Right ventricle myocardium inferior (tissue), 1 donor: ENCODE results near the gene PHF20. TPM values are rescaled to one million over a fixed set of nuclear protein-coding genes. Genes with fewer than 3 reads are reported as not detected.
A peak's percentile ranks its signal among the peaks of the same experiment; 100 is the strongest.
"Not testable (repeated sequence)": the region's sequence is repeated elsewhere in the genome, so short reads cannot be mapped to it uniquely, and the experiment has no call there.

Source experiments
- ATAC-seq: fragments of 200-7000 bp; cut with Tn5 transposase; one replicate; pipeline ENCODE4 v1.9.1; 2020; ENCODE audit warnings: mild to moderate bottlenecking, moderate library complexity
- DNase-seq: peaks from one replicate; pipeline ENCODE4 v3.0.0; 2021; ENCODE audit errors: missing footprints
- intact Hi-C: fragments of 100-400 bp; cut with DNase I; formaldehyde crosslinking; loops from one replicate; pipeline ENCODE4 v1.11.0; 2022
- total RNA-seq: library from RNA; stranded (reverse); fragmentation: NEBNext Ultra II Directional; extraction: Animal tissue kit (Norgen Biotek cat#: 25700); gene quantifications from one replicate; pipeline ENCODE4 v1.2.1, GENCODE V29; 2021
- donor health status: DM: no; HTN: yes; CAD: no; lungs with severe emphysema.

The PHF20 gene
- total RNA-seq, 1 donor from 2014 or later, result 36.7 TPM

GRCh38 chr20:35737865-35738333, 33.9 kb upstream of the PHF20 start:
- DNase-seq, result no peak
- ATAC-seq, result no peak
- intact Hi-C loops, result loop anchor here (5.0 to 10.0 kb wide), 2 partner anchors 36 to 273 kb away; no protein-coding TSS in a partner anchor

GRCh38 chr20:35738410-35739179, 33.2 kb upstream of the PHF20 start:
- intact Hi-C loops, result loop anchor here (5.0 to 10.0 kb wide), 2 partner anchors 36 to 274 kb away; no protein-coding TSS in a partner anchor
- ATAC-seq, result no peak
- no peak for DNase-seq

- DNase-seq, result no peak
- intact Hi-C loops, result loop anchor here (5.0 to 10.0 kb wide), 3 partner anchors 37 to 275 kb away; partner anchors contain the start of gene ERGIC3
- no peak for ATAC-seq
Observed at GRCh38 chr20:35739294-35740163, 32.3 kb upstream of the PHF20 start.

- ATAC-seq (peak; percentile 96), DNase-seq (peak; percentile 100)
- intact Hi-C loops, result loop anchor here (1.0 to 5.0 kb wide), 3 partner anchors 29 to 200 kb away; partner anchors contain the start of gene ERGIC3
Observed at GRCh38 chr20:35741892-35742740, 29.7 kb upstream of the PHF20 start, which contains the start of gene RBM39. TSS of gene RBM39 (minus strand) at chr20:35742260. CDS start at chr20:35740874, 1,386 bp downstream.

GRCh38 chr20:35742741-35743523, 28.9 kb upstream of the PHF20 start:
- ATAC-seq (no peak), DNase-seq (no peak)
- intact Hi-C loops, result loop anchor here (1.0 to 5.0 kb wide), 3 partner anchors 28 to 201 kb away; partner anchors contain the start of gene ERGIC3

GRCh38 chr20:35743693-35744491, 27.9 kb upstream of the PHF20 start:
- DNase-seq (no peak), ATAC-seq (no peak)
- intact Hi-C loops, result loop anchor here (5.0 kb wide), 1 partner anchor 202 kb away; the partner anchor contains the start of gene ERGIC3

- DNase-seq, ATAC-seq: not testable (repeated sequence)
- intact Hi-C loops, result loop anchor here (5.0 kb wide), 1 partner anchor 202 kb away; the partner anchor contains the start of gene ERGIC3
Observed at GRCh38 chr20:35744492-35744841, 27.3 kb upstream of the PHF20 start.

GRCh38 chr20:35750611-35751010, 21.2 kb upstream of the PHF20 start:
- intact Hi-C loops, result no loop called here
- no peak for ATAC-seq
- no peak for DNase-seq

- DNase-seq (no peak), ATAC-seq (no peak)
- intact Hi-C loops, result no loop called here
Observed at GRCh38 chr20:35756404-35756803, 15.4 kb upstream of the PHF20 start.

- no peak for ATAC-seq
- DNase-seq, result no peak
- intact Hi-C loops, result no loop called here
Observed at GRCh38 chr20:35757098-35757705, 14.6 kb upstream of the PHF20 start.

GRCh38 chr20:35761548-35761947, 10.3 kb upstream of the PHF20 start:
- DNase-seq, intact Hi-C loops, ATAC-seq: not testable (repeated sequence)

GRCh38 chr20:35762461-35762860, 9.4 kb upstream of the PHF20 start:
- ATAC-seq, result no peak
- intact Hi-C loops, result no loop called here
- DNase-seq, result no peak

GRCh38 chr20:35764936-35765335, 6.9 kb upstream of the PHF20 start:
- DNase-seq, ATAC-seq, intact Hi-C loops: not testable (repeated sequence)

- intact Hi-C loops, result no loop called here
Observed at GRCh38 chr20:35766843-35767242, 5.0 kb upstream of the PHF20 start.

GRCh38 chr20:35767683-35768481, 3.9 kb upstream of the PHF20 start:
- DNase-seq (peak; percentile 82), ATAC-seq (peak; percentile 7)
- intact Hi-C loops, result no loop called here

More at GRCh38 chr20:35766843-35767242, 5.0 kb upstream of the PHF20 start:
- ATAC-seq (no peak), DNase-seq (no peak)
